DMS53 treated with DMSO at 0.1 percent for 48 hours (cell line): ENCODE results near the gene GDNF.
"Not testable (repeated sequence)": the region's sequence is repeated elsewhere in the genome, so short reads cannot be mapped to it uniquely, and the experiment has no call there.

ENCODE experiments used
- DNase-seq: peaks from one replicate; lab custom pipeline; 2025; ENCODE audit not compliant: unreplicated experiment; lab: John Stamatoyannopoulos, UW

The GDNF gene

GRCh38 chr5:37816883-37817282, 23.0 kb downstream of the GDNF start:
- DNase-seq, result no peak

- DNase-seq, result no peak
Observed at GRCh38 chr5:37816331-37816730, 23.5 kb downstream of the GDNF start.

DNA sequence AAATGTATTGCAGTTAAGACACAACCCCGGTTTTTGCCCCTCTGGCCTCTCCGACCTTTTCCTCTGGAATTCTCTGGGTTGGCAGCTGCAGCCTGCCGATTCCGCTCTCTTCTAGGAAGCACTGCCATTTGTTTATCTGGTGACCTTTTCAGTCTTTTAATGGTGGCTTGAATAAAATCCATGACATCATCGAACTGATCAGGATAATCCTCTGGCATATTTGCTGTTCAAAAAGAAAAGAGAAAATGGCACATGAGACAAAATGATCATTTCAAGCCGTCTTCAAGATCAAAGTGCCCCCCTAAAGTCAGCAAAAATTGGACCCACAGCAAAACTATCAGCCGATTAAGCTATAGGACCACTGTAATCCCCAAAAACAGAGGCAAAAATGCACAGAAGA, 23.9 kb downstream of the GDNF start:
- DNase-seq, result no peak

DNA sequence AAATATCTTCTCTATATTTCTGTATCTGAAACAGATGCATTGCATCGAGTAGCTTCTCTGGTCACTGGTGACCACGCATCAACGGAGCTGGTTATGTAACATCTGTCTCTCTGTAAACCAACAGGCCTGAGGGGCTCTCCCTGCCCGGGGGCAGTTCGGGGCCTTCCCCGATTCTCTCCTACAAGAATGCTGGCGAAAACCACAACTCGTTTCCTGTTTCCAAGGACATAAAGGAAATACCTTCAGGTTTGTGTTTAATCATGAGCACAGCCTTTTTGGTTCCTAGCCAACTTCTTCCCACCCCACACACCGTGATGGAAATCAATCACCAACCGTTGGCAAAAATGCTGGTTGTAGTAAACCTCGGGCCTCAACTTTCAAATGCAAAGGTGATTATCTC, 25.1 kb downstream of the GDNF start:
- DNase-seq, result no peak

DNA sequence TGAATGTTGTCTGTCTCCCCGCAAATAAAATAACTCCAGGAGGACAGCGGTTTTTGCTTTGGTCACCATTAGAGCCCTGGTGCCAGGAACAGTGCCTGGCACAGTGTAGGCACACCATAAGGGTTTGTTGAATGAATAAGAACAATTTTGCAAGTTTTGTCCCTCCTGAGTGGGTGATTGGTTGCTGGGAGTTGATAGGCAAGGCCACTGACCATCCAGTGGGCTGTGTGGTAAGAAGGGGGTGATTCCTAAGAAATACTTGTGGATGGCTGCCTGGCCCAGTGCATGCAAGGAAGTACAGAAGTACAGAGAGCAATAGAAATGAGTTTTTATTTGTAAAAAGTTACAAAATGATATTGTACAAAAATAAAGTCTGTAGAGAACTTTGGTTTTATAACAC, 27.5 kb downstream of the GDNF start:
- DNase-seq, result no peak

DNA sequence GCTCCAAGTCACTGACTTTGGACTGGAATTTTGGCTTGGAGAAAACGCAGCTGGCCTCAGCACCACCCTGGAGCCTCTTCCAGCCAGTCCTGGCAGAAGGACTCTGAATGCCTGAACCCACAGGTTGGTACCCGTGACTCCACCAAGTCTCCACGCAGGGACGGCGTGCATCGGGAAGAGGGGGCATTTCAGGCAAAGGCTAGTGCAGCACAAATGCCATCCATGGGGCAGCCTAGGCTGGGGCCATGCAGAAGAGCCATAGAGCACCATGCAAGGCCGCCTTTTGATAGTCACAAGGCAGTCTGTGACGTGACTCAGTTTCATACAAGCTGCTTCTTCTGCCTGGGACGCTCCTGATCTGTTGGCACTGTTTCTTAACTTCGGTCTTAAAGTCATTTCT, 28.0 kb downstream of the GDNF start:
- no peak for DNase-seq

DNA sequence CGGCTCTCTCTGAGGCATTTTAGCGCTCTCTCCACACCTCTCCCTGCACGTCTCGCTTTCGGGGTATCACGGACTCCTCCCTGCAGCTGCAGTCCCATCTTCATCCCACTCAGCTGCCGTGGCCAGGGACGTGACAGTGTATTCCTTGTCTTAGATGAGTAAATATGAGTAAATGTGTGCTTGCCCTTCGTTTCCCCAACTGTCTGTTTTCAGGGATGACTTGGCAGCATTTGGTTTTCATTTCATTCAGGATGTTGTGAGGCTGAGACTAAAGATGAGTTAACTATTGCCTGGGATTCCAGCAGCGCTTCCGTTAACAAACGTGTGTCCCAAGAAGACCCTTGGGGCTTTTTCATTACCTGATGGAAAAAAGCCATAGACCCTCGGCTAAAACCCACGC, 29.5 kb downstream of the GDNF start:
- no peak for DNase-seq

- no peak for DNase-seq
Observed at GRCh38 chr5:37808945-37809344, 30.9 kb downstream of the GDNF start.

- no peak for DNase-seq
Observed at GRCh38 chr5:37807621-37808301, 32.1 kb downstream of the GDNF start.

- no peak for DNase-seq
Observed at GRCh38 chr5:37807015-37807414, 32.8 kb downstream of the GDNF start.

DNA sequence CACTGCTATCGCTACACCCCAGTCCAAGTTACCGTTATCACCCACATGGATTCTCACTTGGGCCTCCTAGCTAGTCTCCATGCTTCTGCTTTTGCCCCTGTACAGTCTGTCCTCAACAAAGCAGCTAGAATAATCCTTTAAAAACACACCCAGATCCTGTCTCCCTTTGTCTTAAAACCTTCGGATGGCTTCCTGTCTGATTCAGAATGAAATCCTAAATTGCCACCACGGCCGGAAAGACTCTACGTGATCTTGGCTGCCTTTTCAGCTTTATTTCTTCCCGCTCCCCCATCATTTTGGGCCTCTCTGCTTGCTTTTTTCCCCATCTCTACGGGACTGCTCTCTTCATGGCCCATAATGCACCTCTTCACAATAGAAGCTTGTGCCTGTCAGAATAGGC, 33.4 kb downstream of the GDNF start:
- DNase-seq, result no peak

GRCh38 chr5:37806016-37806415, 33.8 kb downstream of the GDNF start:
- DNase-seq, result no peak

- no peak for DNase-seq
Observed at GRCh38 chr5:37804401-37804800, 35.4 kb downstream of the GDNF start.

GRCh38 chr5:37803487-37803886, 36.4 kb downstream of the GDNF start:
- no peak for DNase-seq

GRCh38 chr5:37801521-37801920, 38.3 kb downstream of the GDNF start:
- DNase-seq, result no peak

- DNase-seq, result no peak
Observed at GRCh38 chr5:37799865-37800421, 39.9 kb downstream of the GDNF start.

GRCh38 chr5:37796435-37796834, 43.4 kb downstream of the GDNF start:
- not testable (repeated sequence) for DNase-seq

- not testable (repeated sequence) for DNase-seq
Observed at GRCh38 chr5:37795292-37795691, 44.5 kb downstream of the GDNF start.

DNA sequence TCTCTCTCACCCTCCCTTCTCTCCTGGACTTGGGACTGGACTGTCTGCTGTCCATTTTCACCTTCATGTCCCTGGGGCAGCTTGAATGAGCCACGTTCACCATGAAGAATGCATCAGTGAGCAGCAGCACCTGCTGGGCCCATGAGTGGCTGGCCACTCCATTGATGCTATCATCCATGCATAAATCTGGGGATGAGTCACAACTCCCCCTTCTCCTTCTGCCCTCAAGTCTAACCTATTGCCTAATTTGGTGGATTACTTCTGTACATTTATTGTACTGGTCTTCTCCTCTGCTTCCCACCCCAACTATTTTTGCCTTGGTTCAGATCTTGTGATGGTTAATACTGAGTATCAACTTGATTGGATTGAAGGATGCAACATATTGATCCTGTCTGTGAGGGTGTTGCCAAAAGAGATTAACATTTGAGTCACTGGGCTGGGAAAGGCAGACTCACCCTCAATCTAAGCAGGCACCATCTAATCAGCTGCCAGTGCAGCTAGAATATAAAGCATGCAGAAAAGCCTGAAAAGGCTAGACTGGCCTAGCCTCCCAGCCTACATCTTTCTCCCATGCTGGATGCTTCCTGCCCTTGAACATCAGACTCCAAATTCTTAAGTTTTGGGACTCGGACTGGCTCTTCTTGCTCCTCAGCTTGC, 46.7 kb downstream of the GDNF start:
- peak; percentile 35 for DNase-seq

GRCh38 chr5:37791321-37791720, 48.5 kb downstream of the GDNF start:
- no peak for DNase-seq

DNA sequence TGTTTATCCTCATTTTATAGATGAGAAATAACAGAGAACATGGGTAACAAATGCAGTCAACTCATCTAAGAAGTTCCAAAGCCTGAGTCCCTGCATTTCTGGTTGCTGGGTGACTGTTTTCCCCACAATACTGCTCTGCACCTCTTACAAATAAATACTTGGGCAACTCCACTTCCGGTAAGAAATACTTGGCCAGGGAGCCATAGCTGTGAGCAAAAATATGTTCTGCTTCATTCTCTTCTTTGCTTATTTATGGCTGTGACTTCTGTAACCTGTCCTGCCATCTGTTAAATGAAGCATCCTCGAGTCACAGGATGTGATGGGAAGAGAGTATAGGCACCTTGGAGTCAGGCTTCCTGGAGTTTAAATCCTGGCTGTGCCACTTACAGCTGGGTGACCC, 49.9 kb downstream of the GDNF start:
- no peak for DNase-seq

GRCh38 chr5:37787742-37788141, 52.1 kb downstream of the GDNF start:
- no peak for DNase-seq
